ENCODE results near the gene AOPEP. TPM values are rescaled to one million over a fixed set of nuclear protein-coding genes. Genes with fewer than 3 reads are reported as not detected.

Gene AOPEP
- total and polyA plus RNA-seq, 2 donors (not counting 3 experiments of a cell fraction or from before 2014, with no cell fraction given) = 20.2 to 41.6 TPM

DNA sequence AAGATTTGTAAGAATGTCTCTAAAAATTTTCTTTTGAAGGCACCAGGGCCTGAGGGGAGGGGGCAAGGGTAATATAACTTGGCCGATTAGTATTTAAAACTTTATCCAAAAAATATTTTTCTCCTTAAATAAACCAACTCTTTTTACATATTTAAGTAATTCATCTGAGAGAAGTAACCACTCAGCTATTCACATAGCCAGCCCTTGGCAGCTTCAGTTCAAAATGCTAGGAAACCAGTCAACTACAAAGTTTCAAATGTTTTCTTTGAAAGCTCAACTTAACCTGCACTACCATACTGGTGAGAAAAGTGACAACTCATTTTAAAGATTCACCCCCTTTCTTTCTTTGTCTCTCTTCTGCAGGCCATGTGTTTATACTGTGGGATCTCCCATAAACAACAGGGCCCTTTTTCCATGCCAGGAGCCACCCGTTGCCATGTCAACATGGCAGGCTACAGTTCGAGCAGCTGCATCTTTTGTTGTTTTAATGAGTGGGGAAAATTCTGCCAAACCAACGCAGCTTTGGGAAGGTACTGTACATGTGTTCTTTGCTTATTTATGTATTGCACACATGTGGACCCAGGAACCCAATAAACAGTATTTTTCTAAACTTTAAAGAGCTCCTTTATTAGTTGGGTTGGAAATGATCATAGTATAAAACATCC is 46.3 kb downstream of the AOPEP start:
- intact Hi-C loops (cut with micrococcal nuclease) = no loop called here
- Histone ChIP-seq H3K9me1 (replicated peaks; ENCODE audit: control insufficient read depth, extremely low read depth, insufficient read depth, low read length) (no peaks in the 10 kb centered on the region), H3K27me3 (ENCODE audit: control insufficient read depth in 2 of 2, insufficient read depth in 2 of 2, low read length in 2 of 2) (no peaks in the 10 kb centered on the region), H3K4me2 (ENCODE audit: insufficient read depth, low read length) (no peak overlapping the region), H3K9ac (replicated peaks; ENCODE audit: extremely low read depth, insufficient read depth, low read length) (no peak overlapping the region), H3K36me3 (ENCODE audit: control insufficient read depth in 2 of 2, extremely low read depth in 1 of 2, insufficient read depth in 2 of 2, low read length in 2 of 2) (no peaks in the 10 kb centered on the region), H3K79me2 (ENCODE audit: control insufficient read depth, insufficient read depth, low read length) (no peaks in the 10 kb centered on the region), H3K4me3 (replicated peaks in 1 of 3; ENCODE audit: insufficient read depth in 1 of 3, low read depth in 1 of 3, low read length in 3 of 3) (no peak overlapping the region), H3K4me1 (ENCODE audit: control insufficient read depth, extremely low read depth, insufficient read depth, low read length) (no peaks in the 10 kb centered on the region), H2AFZ (ENCODE audit: low read depth, low read length) (no peak overlapping the region), H3K27ac (ENCODE audit: insufficient read depth, low read depth, low read length) (no peak overlapping the region), H3K9me3 (replicated peaks; ENCODE audit: control insufficient read depth, insufficient read depth, low read length) (no peaks in the 10 kb centered on the region), H4K20me1 (replicated peaks; ENCODE audit: control insufficient read depth, extremely low read depth, insufficient read depth, low read length) (no peaks in the 10 kb centered on the region)
- CTCF ChIA-PET = interaction anchor here (1.1 to 1.7 kb wide), 4 partner anchors 91 to 395 kb away, joined by 3 to 6 read pairs (median 4); no protein-coding TSS in a partner anchor
- no peak for DNase-seq (ENCODE audit: low read depth, low spot score)
- TF ChIP-seq FOS (IDR thresholded peaks at IDR 0.05; ENCODE audit: borderline replicate concordance, insufficient read depth, low read length) = no peak
- TF ChIP-seq POLR2A (IDR thresholded peaks at IDR 0.05; ENCODE audit: low read depth, low read length) = no peak
- TF ChIP-seq EZH2 (IDR thresholded peaks at IDR 0.05; ENCODE audit: borderline replicate concordance, low read depth, low read length, severe bottlenecking) = no peak
- TF ChIP-seq, protein P1, sequence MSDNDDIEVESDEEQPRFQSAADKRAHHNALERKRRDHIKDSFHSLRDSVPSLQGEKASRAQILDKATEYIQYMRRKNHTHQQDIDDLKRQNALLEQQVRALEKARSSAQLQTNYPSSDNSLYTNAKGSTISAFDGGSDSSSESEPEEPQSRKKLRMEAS (IDR thresholded peaks at IDR 0.05; ENCODE audit: insufficient read depth, insufficient read length) = no peak
- TF ChIP-seq GATA2 (IDR thresholded peaks at IDR 0.05; ENCODE audit: insufficient read depth, insufficient read length, low read depth, low read length) = no peak
- no peak for TF ChIP-seq POLR2AphosphoS5 (IDR thresholded peaks at IDR 0.05; ENCODE audit: insufficient read depth, low read depth, low read length)
- TF ChIP-seq JUN (IDR thresholded peaks at IDR 0.05; ENCODE audit: borderline replicate concordance, insufficient read depth, insufficient read length, low read depth) = no peak
- TF ChIP-seq MYC (IDR thresholded peaks at IDR 0.05; ENCODE audit: low read depth, low read length) = no peak
- TF ChIP-seq, protein P2, sequence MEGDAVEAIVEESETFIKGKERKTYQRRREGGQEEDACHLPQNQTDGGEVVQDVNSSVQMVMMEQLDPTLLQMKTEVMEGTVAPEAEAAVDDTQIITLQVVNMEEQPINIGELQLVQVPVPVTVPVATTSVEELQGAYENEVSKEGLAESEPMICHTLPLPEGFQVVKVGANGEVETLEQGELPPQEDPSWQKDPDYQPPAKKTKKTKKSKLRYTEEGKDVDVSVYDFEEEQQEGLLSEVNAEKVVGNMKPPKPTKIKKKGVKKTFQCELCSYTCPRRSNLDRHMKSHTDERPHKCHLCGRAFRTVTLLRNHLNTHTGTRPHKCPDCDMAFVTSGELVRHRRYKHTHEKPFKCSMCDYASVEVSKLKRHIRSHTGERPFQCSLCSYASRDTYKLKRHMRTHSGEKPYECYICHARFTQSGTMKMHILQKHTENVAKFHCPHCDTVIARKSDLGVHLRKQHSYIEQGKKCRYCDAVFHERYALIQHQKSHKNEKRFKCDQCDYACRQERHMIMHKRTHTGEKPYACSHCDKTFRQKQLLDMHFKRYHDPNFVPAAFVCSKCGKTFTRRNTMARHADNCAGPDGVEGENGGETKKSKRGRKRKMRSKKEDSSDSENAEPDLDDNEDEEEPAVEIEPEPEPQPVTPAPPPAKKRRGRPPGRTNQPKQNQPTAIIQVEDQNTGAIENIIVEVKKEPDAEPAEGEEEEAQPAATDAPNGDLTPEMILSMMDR (IDR thresholded peaks at IDR 0.05; ENCODE audit: extremely low read depth in 1 of 2, insufficient read depth in 1 of 2, low read depth in 1 of 2, low read length in 2 of 2) = no peak
- POLR2A ChIA-PET = no interaction called here
- no peak for FAIRE-seq
- BruUV-seq (replicated peaks) = no TSS peak
- dilution Hi-C loops (cut with MboI; ENCODE audit: extremely low pct_ligation_motif_present, low sequenced_read_pairs) = no loop called here

Data from endothelial cell of umbilical vein (primary cell).